ENCODE results near the gene TKT.
"Not testable (repeated sequence)": the region's sequence is repeated elsewhere in the genome, so short reads cannot be mapped to it uniquely, and the experiment has no call there.

The TKT gene

DNA sequence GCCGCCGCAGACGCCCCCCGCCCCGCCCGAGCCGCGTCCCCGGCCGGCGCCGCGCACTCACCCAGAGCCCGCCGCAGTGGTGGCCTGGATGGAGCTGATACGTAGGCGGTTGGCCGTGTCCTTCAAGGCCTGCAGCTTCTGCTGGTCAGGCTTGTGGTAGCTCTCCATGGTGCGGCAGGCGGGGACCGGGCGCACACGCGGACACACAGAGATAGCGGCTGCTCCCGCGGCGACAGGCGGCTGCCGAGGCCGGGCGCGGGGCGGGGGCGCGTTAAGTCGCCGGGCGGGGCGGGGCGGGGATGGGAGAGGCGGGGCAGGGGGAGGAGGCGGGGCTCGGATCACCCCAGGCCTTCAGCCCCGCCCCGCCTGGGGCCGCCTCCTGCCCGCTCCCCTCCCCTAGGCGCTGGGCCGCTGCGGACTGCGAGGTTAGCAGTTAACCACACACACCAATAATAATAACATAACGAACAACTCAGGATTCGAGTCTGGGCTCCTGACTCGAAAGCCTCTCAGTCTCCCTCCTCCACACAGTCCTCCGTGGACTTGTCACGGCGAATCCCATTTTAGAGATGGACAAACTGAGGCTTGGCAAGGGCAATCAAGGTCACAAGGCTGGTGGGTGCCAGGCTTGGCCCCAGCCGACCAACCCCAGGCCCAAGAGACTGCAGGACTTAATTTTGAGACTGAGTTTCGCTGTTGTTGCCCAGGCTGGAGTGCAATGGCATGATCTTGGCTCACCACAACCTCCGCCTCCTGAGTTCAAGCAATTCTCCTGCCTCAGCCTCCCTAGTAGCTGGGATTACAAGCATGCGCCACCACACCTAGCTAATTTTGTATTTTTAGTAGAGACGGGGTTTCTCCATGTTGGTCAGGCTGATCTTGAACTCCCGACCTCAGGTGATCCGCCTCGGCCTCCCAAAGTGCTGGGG, at the start of gene TKT:
TSS of gene TKT (minus strand) at position 248 of the 929 bp plus-strand sequence. CDS start at position 168, 80 bp downstream.
- in situ Hi-C loops (cut with MboI; ENCODE audit: low sequenced_read_pairs): no loop called here

DNA sequence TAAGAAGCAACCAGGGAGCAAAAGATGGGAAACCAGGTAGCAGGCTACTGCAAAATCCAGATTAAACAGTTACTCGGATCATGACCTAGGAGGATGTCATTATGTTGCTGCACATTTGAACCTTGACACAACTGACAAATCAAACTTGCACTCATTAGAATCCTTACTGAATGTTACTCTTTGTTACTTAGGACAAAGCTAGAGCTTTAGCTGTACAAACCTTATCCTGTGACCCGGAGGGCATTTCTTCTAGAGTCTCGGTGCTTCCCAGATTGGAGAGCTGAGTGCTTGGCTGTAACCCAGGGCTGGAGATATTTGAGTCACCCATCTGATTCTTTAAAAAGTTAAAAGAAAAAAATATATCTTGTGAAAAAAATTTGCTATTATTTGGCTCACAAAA, 48.1 kb upstream of the TKT start:
- in situ Hi-C loops (cut with MboI; ENCODE audit: low sequenced_read_pairs): no loop called here

- in situ Hi-C loops (cut with MboI; ENCODE audit: low sequenced_read_pairs): no loop called here
Measured at GRCh38 chr3:53303549-53303948, 47.7 kb upstream of the TKT start.

DNA sequence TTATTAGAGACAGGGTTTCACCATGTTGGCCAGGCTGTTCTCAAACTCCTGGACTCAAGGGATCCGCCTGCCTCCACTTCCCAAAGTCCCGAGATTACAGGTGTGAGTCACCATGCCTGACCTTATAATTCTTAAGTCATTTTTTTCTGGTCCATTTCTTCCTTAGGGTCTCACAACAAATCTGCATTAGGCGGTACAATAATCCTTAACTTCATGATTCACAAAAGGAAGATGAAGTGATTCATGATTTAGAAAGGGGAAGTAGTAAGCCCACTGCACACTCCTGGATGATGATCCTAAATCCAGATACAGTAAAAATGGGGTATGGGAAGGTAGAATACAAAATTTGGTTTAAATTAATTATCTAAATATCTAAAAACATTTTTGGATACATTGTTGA, 45.0 kb upstream of the TKT start:
- in situ Hi-C loops (cut with MboI; ENCODE audit: low sequenced_read_pairs): no loop called here

DNA sequence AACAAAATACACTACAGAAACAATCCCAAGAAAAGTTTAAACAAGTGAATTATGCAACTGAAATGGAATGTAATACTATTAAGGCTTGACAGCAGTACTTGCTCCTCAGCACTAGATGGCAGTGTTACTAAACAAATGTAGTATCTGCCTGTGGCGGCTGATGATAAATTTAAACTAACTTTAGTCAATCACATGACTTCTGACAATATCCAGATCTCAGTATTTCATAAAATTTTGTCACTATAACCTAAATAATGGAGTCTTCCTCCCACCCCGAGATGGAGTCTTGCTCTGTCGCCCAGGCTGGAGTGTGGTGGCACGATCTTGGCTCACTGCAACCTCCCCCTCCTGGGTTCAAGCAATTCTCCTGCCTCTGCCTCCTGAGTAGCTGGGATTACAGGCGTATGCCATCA, 43.8 kb upstream of the TKT start:
- in situ Hi-C loops (cut with MboI; ENCODE audit: low sequenced_read_pairs): not testable (repeated sequence)

GRCh38 chr3:53295410-53295809, 39.6 kb upstream of the TKT start:
- in situ Hi-C loops (cut with MboI; ENCODE audit: low sequenced_read_pairs): no loop called here

DNA sequence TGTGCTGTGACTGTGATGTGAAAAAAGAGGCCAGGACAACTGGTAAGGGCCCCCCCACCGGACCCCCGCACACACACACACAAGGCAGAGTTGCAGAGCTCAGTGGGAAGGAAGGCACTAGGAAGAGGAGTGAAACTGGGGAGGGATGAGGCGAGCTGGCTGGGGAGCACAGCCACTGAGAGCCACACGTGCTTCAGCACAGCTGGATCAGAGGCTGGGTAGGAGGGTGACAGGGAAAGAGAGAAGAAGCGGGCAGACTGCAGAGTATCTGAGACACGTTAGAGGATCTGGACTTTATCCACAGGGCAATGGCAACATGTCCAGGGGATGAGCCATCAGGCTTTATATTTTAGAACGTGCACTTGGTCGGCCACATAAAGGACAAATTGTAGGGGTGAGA, 38.0 kb upstream of the TKT start:
- in situ Hi-C loops (cut with MboI; ENCODE audit: low sequenced_read_pairs): no loop called here

- in situ Hi-C loops (cut with MboI; ENCODE audit: low sequenced_read_pairs): no loop called here
Measured at GRCh38 chr3:53288214-53288613, 32.4 kb upstream of the TKT start.

DNA sequence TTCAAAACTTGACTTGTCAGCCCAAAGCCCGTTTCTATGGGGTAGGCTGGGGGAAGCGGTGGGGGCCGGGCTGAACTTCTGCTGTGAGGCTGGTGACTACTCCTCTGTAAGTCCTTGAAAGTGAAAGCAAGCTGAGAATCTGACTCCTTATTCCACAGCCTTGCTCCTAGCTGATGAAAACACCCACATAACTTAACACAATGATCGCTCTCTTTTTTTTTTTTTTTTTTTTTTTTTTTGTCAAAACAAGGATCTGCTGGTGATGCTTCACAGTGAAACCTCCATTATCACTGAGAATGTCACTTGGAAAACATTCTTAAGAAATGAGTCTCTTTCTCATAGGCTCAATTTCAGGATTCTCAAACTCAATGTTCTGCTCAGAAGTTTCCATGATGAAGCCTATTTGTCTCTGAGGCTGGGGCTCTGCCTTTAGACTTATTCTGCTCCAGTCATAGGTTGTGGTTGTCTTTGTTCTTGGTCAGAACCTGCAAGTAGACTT, 31.4 kb upstream of the TKT start:
- in situ Hi-C loops (cut with MboI; ENCODE audit: low sequenced_read_pairs): no loop called here

- in situ Hi-C loops (cut with MboI; ENCODE audit: low sequenced_read_pairs): no loop called here
Measured at GRCh38 chr3:53286727-53287126, 30.9 kb upstream of the TKT start.

- in situ Hi-C loops (cut with MboI; ENCODE audit: low sequenced_read_pairs): no loop called here
Measured at GRCh38 chr3:53282581-53282980, 26.8 kb upstream of the TKT start.

DNA sequence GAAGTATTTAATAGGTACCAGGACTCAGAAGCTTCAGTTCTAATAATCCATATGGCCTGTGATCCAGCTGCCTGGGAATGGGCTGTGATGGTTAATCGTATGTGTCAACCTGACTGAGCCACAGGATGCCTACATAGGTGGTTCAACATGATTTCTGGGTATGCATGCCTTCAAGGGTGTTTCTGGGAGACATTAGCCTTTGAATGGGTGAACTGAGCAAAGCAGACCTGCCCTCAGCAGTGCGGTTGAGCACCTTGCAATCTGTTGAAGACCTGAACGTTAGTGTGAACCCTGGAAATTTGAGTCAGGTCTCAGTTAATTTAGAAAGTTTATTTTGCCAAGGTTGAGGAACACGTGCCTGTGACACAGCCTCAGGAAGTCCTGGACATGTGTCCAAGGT, 22.8 kb upstream of the TKT start:
- in situ Hi-C loops (cut with MboI; ENCODE audit: low sequenced_read_pairs): no loop called here

- in situ Hi-C loops (cut with MboI; ENCODE audit: low sequenced_read_pairs): no loop called here
Measured at GRCh38 chr3:53274938-53275605, 19.2 kb upstream of the TKT start.

- in situ Hi-C loops (cut with MboI; ENCODE audit: low sequenced_read_pairs): no loop called here
Measured at GRCh38 chr3:53273146-53273670, 17.4 kb upstream of the TKT start.

DNA sequence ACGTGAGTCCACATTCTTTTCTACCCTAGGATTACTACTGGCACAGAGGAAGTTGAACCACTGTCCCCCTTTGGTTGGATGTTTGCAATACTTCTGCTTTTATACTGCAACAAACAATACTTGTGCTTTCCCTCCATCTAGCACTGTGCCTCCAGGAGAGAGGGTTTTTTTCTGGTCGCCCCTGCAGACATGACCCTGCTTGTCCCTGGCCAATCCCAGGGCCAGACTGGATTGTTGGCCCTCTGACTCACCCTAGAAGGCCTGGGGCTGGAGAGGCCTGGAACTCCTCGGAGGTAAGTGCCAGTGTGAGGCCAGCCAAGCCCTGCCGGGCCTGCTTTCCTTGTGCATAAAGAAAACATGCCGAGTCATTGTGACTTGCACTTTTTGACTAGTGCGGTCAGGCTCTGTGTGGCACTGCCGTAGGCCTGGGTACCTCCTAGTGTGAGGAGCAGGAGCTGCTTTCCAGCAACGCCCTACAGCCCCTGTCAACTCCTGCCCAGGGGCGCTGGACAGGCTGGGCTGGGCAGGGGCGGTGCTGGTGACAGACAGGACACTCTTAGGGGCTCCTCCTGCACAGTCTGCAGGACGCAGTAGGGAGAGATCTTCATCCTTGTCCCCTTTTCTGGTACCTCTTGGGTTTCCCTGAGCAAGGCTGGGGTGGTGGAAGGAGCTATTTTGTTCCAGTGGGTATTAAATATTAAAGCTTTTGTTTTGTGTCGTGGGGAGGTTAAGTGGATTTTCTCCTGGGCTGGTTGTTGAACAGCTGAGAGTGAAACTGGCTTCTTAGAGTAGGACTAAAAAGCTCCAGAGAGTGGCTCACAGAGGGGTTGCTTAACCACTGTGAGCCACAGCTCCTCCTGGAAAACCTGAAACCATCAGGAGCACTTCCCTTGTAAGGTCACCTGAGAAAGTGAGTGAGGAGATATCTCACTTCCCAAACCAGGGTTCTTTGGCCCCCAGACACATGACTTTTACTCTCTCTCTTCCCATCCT, 14.4 kb upstream of the TKT start:
- in situ Hi-C loops (cut with MboI; ENCODE audit: low sequenced_read_pairs): no loop called here

GRCh38 chr3:53269193-53269592, 13.4 kb upstream of the TKT start:
- in situ Hi-C loops (cut with MboI; ENCODE audit: low sequenced_read_pairs): not testable (repeated sequence)

DNA sequence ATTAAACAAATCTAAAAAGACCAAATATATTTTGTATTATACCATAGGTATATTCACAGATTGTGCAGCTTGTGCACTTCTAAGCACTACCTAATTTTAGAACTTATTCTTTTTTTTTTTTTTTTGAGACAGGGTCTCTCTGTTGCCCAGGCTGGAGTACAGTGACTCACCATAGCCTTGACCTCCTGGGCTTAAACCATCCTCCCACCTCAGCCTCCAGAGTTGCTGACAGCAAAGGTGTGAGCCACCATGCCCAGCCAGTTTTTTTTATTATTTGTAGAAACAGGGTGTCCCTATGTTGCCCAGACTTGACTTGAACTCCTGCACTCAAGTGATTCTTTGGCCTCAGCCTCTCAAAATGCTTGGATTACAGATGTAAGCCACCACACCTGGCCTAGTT, 11.9 kb upstream of the TKT start:
- in situ Hi-C loops (cut with MboI; ENCODE audit: low sequenced_read_pairs): no loop called here

DNA sequence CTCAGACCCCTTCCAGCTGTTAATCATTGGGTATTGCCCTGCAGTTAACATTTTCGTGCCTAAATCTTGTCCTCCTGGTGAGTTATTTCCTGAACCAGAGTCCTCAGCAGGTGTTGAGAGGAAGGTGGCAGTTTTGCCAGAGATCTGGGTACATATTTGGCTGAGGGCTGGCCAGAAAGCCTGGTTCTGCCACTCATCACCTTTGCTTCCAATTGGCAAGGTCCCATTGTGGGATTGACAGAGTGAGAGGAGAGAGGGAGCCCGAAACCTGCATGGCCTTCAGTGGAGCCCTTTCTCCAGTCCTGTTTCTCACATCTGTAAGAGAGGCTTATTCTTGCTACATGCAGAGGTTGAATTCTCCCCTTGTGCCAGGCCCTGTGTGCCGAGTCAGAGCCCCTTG, 8.9 kb upstream of the TKT start:
- in situ Hi-C loops (cut with MboI; ENCODE audit: low sequenced_read_pairs): no loop called here

- in situ Hi-C loops (cut with MboI; ENCODE audit: low sequenced_read_pairs): no loop called here
Measured at GRCh38 chr3:53263907-53264306, 8.1 kb upstream of the TKT start.

DNA sequence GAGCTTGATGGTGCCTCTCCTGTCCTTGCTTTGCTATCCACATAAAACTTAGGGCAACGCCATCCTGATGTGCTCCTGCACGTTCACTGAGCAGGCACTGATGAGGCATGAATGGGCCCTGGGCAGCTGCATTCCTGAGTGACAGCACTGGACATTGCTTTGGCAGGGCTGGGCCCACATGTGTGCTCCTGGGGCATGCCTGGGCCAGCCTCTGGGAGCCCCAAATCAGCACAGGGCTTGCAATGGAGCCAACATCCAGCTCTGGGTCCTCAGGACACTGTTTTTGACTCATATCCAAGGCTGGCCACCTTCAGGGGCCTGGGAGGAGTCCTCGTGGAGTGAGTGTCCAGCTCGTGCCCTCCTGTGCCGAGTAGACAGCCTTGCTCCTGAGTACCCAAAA, 5.9 kb upstream of the TKT start:
- in situ Hi-C loops (cut with MboI; ENCODE audit: low sequenced_read_pairs): no loop called here

Data from HL-60/S4 treated with retinoic acid at 250 ng/mL for 4 days and 3 days (cell line).